MM.1S (cell line): ENCODE data around the gene CTDSPL2.

Experiments
- DNase-seq: peaks from one replicate; pipeline ENCODE4 v3.0.0-alpha.2; 2015
- H2AFZ ChIP-seq: fragments of 300-600 bp; sonication (generic); 2 replicates; pipeline ENCODE4 v1.6.0; 2016; ENCODE audit warnings: antibody characterized with exemption, low read length
- H3F3A ChIP-seq: fragments of 300-600 bp; sonication (generic); 2 replicates; pipeline ENCODE4 v1.6.1; 2016; ENCODE audit warnings: mild to moderate bottlenecking, antibody characterized with exemption, low read length, moderate library complexity, mixed read lengths; ENCODE audit not compliant: insufficient read depth
- H3K27ac ChIP-seq: fragments of 300-600 bp; sonication (generic); 2 replicates; pipeline ENCODE4 v1.5.1; 2016; ENCODE audit warnings: mild to moderate bottlenecking, low read length
- H3K27me3 ChIP-seq: fragments of 300-600 bp; sonication (generic); replicated peaks from 2 replicates; pipeline ENCODE4 v1.6.0; 2016; ENCODE audit warnings: low read length; ENCODE audit not compliant: insufficient read depth
- H3K36me3 ChIP-seq: fragments of 300-600 bp; sonication (generic); replicated peaks from 2 replicates; pipeline ENCODE4 v1.6.1; 2016; ENCODE audit warnings: mild to moderate bottlenecking, low read length, mixed read lengths; ENCODE audit not compliant: insufficient read depth
- H3K4me1 ChIP-seq: fragments of 300-600 bp; sonication (generic); 2 replicates; pipeline ENCODE4 v1.6.1; 2016; ENCODE audit warnings: low read length, mixed read lengths
- H3K4me2 ChIP-seq: fragments of 300-600 bp; sonication (generic); 2 replicates; pipeline ENCODE4 v1.6.0; 2016; ENCODE audit warnings: low read depth, low read length
- H3K4me3 ChIP-seq: fragments of 300-600 bp; sonication (generic); 2 replicates; pipeline ENCODE4 v1.5.1; 2016; ENCODE audit warnings: low read length, mixed read lengths
- H3K79me2 ChIP-seq: fragments of 300-600 bp; sonication (generic); 2 replicates; pipeline ENCODE4 v1.6.1; 2016; ENCODE audit warnings: mixed run types, low read length, mixed read lengths
- H3K9ac ChIP-seq: fragments of 300-600 bp; sonication (generic); 2 replicates; pipeline ENCODE4 v1.6.1; 2016; ENCODE audit warnings: low read length, mixed read lengths
- H3K9me2 ChIP-seq: fragments of 300-600 bp; sonication (generic); replicated peaks from 2 replicates; pipeline ENCODE4 v1.6.1; 2016; ENCODE audit warnings: mild to moderate bottlenecking, low read length, mixed read lengths; ENCODE audit not compliant: insufficient read depth
- H3K9me3 ChIP-seq: fragments of 300-600 bp; sonication (generic); replicated peaks from 2 replicates; pipeline ENCODE4 v1.6.1; 2016; ENCODE audit warnings: mild to moderate bottlenecking, low read length, mixed read lengths; ENCODE audit not compliant: insufficient read depth
- H4K20me1 ChIP-seq: fragments of 300-600 bp; sonication (generic); 2 replicates; pipeline ENCODE4 v1.6.1; 2016; ENCODE audit warnings: mild to moderate bottlenecking, low read length, moderate library complexity, mixed read lengths; ENCODE audit not compliant: insufficient read depth
- EZH2 ChIP-seq: fragments of 300-600 bp; sonication (generic); optimal IDR thresholded peaks from 2 replicates; pipeline ENCODE3; 2017; ENCODE audit warnings: low read depth, mild to moderate bottlenecking, antibody characterized with exemption, low read length, mixed read lengths
- EZH2phosphoT487 ChIP-seq: fragments of 300-600 bp; sonication (generic); IDR thresholded peaks from 2 replicates; pipeline ENCODE4 v1.6.1; 2018; ENCODE audit warnings: antibody characterized with exemption, low read length
- TF ChIP-seq, protein P1 (sequence below): fragments of 300-600 bp; sonication (generic); IDR thresholded peaks from 2 replicates; pipeline ENCODE4 v1.5.1; 2016; ENCODE audit warnings: antibody characterized with exemption, low read length, mixed read lengths

The CTDSPL2 gene

GRCh38 chr15:44525018-44525417, 97.6 kb downstream of the CTDSPL2 start:
- Histone ChIP-seq H3K27ac (no peak overlapping the region), H3K4me3 (no peak overlapping the region), H3K9ac (no peak overlapping the region), H3K79me2 (no peaks in the 10 kb centered on the region), H4K20me1 (no peaks in the 10 kb centered on the region), H3K27me3 (no peaks in the 10 kb centered on the region), H3K36me3 (peaks cover 6% of the 10 kb centered on the region; the same call in 1 of the 2 replicates), H3K9me3 (no peaks in the 10 kb centered on the region), H3K9me2 (no peaks in the 10 kb centered on the region), H3K4me2 (no peak overlapping the region), H3K4me1 (no peaks in the 10 kb centered on the region), H2AFZ (no peak overlapping the region), H3F3A (no peaks in the 10 kb centered on the region; the same call in 1 of the 2 replicates)
- DNase-seq: no peak
- TF ChIP-seq EZH2 (no peak), EZH2phosphoT487 (no peak)
- TF ChIP-seq, protein P1, sequence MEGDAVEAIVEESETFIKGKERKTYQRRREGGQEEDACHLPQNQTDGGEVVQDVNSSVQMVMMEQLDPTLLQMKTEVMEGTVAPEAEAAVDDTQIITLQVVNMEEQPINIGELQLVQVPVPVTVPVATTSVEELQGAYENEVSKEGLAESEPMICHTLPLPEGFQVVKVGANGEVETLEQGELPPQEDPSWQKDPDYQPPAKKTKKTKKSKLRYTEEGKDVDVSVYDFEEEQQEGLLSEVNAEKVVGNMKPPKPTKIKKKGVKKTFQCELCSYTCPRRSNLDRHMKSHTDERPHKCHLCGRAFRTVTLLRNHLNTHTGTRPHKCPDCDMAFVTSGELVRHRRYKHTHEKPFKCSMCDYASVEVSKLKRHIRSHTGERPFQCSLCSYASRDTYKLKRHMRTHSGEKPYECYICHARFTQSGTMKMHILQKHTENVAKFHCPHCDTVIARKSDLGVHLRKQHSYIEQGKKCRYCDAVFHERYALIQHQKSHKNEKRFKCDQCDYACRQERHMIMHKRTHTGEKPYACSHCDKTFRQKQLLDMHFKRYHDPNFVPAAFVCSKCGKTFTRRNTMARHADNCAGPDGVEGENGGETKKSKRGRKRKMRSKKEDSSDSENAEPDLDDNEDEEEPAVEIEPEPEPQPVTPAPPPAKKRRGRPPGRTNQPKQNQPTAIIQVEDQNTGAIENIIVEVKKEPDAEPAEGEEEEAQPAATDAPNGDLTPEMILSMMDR: no peak

DNA sequence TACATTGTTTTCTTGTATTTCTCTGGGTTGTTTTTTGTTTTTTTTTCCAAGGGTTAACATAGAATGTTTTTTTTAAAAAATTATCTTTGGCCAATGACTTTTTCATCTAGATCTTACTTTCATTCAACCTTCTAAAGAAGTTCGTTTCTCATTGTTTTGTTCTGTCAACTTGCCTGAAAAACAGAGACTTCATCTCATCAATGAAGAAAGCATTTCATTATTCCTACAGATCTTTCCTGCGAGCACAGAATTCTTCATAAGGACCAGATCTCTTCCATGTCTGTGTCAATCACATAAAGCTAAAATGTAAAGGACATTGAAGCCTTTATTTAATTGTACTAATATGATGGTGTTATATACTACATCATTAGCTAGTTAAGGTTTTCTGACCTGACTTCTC, 99.8 kb downstream of the CTDSPL2 start:
- no peak overlapping the region for H3K4me3 ChIP-seq
- DNase-seq: no peak

GRCh38 chr15:44529864-44530604, 102.6 kb downstream of the CTDSPL2 start:
- Histone ChIP-seq H3K27ac (no peak overlapping the region), H3K27me3 (no peaks in the 10 kb centered on the region), H3K4me1 (no peaks in the 10 kb centered on the region), H2AFZ (no peak overlapping the region), H3K9me2 (no peaks in the 10 kb centered on the region), H3K9me3 (no peaks in the 10 kb centered on the region), H3K4me3 (no peak overlapping the region), H3F3A (peaks cover 4% of the 10 kb centered on the region; the same call in 1 of the 2 replicates), H3K36me3 (peaks cover 4% of the 10 kb centered on the region; the same call in 1 of the 2 replicates), H3K4me2 (no peak overlapping the region), H4K20me1 (no peaks in the 10 kb centered on the region), H3K9ac (no peak overlapping the region), H3K79me2 (peaks cover 3% of the 10 kb centered on the region; the same call in 1 of the 2 replicates)
- no peak for DNase-seq
- TF ChIP-seq EZH2 (no peak), EZH2phosphoT487 (no peak)
- TF ChIP-seq, protein P1: no peak

More for the DNA sequence above, 99.8 kb downstream of the CTDSPL2 start:
- Histone ChIP-seq H3K4me2 (no peak overlapping the region), H4K20me1 (no peaks in the 10 kb centered on the region), H3K9me3 (no peaks in the 10 kb centered on the region), H3K4me1 (no peaks in the 10 kb centered on the region), H3K36me3 (peaks cover 6% of the 10 kb centered on the region; the same call in 1 of the 2 replicates), H3K9ac (no peak overlapping the region), H2AFZ (no peak overlapping the region), H3K27me3 (no peaks in the 10 kb centered on the region), H3K27ac (no peak overlapping the region), H3K79me2 (no peaks in the 10 kb centered on the region), H3K9me2 (no peaks in the 10 kb centered on the region), H3F3A (no peaks in the 10 kb centered on the region; the same call in 1 of the 2 replicates)
- TF ChIP-seq, protein P1: no peak
- TF ChIP-seq EZH2phosphoT487 (no peak), EZH2 (no peak)
